NCI-H1105 treated with DMSO at 0.1 percent for 48 hours (cell line): ENCODE results near the gene NTN5.
A peak's percentile ranks its signal among the peaks of the same experiment; 100 is the strongest.
"Not testable (repeated sequence)": the region's sequence is repeated elsewhere in the genome, so short reads cannot be mapped to it uniquely, and the experiment has no call there.

Experiments
- DNase-seq: peaks from one replicate; lab custom pipeline; 2025; lab: John Stamatoyannopoulos, UW

NTN5 gene

DNA sequence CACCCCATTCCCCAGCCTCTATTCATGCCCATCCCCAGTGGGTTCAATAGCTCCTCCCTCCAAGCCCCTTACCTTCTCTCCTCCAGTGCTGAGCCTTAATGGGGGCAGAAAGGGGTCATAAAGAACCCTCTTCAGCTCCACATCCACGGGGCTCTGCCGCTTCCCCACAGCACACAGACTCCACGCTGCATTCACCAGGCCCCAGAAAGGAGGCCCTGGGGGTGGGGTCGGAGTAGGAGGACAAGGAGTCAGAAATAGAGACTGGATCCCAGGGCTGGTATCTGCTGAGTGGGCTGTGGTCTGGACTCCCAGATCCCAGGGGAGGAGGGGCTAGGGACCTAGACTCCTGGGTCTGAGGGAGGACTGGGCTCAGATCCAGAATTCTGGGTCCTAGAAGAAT is 28.5 kb downstream of the NTN5 start:
- DNase-seq = no peak

DNA sequence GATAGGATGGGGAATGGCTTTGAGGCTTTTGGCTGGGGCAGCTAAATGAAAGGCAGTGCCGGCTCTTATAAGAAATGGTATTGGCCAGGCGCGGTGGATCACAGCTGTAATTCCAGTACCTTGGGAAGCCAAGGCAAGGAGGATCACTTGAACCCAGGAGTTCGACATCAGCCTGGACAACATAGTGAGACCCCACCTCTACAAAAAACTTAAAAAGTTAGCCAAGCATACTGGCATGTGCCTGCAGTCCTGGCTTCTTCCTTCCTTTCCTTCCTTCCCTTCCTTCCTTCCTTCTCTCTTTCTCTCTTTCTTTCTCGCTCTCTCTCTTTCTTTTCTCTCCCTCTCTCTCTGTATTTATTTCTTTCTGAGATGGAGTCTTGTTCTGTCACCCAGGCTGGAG is 30.0 kb downstream of the NTN5 start:
- no peak for DNase-seq

DNA sequence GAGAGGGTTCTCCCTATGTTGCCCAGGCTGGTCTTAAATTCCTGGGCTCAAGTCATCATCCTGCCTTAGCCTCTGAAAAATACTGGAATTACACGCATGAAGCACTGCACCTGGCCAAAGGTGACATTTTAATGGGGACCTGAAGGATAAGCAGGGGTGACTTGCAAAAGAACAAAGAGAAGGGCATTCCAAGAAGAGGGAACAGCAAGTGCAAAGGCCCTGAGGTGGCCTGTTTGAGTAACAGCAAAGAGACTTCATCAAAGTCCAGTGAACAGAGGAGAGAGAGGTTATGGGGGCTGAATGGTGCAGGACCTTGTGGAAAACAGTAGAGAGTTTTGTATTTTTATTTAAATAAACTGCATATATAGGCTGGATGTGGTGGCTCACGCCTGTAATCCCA is 31.0 kb downstream of the NTN5 start:
- no peak for DNase-seq

DNA sequence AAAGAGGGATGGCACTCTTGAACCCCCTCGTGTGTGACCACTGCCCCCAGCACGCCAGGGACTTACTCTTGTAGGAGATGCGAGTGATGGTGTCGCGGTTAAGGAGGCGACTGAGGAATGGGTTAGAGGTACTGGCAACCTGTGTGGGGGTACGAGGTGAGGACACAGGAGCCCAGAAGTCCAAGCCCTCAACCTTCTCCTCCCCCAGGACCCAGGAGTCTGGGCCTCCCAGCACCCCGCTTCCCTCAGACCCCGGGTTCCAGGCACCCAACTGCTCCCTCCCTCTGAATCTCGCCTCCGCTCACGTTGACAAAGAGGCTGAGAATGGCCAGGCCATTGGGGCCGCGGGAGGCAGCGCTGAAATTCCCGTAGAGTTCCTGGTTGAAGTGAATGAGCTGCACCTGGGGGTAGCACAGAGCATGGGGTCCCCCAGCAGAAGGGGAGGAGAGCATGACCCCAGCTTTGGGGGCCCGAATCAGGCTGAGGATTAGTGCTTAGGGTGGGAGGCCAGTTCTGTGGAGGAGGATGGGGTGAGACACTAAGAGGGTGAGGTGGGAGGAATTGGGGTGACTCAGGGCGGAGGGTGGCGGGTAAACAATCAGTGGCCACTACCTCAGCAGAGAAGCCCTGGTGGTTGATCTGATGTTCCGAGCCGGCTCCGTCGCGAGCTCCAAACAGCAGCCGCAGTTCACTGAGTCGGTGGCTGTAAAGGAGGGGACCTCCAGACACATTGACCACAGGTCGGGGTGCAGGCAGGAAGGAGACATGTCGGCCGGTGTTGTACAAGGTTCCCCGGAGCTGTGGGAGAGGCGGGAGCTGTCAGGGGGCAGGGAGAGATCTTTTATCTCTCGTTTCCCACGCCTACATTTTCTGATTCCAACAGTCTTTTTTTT is 33.1 kb downstream of the NTN5 start:
- DNase-seq = no peak

DNA sequence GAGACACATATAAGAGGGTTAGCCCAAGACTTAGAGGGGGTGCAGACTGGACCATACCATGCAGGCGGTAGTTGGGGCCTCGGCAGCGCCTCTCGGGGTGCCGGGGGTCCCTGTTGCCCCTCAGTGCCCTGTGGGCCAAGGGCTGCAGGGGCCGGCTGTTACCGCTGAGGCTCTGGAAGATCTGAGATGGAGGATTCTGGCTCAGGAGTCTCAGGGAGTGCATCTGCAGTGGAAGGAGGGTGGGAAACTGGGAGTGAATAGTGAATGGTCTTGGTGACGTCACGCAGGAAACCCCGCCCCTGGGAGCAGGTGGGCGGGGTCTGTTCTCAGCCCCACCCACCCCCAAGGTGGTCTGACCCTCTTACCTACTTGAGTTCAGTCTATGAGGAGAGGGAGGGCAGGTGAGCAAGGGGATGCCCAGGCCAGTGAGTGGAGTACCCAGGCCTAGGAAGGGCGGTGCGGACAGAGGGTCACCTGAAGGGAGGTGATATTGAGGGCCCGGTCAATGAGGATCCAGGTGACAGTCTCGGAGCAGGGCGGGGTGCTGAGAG is 33.9 kb downstream of the NTN5 start:
- DNase-seq = no peak

DNA sequence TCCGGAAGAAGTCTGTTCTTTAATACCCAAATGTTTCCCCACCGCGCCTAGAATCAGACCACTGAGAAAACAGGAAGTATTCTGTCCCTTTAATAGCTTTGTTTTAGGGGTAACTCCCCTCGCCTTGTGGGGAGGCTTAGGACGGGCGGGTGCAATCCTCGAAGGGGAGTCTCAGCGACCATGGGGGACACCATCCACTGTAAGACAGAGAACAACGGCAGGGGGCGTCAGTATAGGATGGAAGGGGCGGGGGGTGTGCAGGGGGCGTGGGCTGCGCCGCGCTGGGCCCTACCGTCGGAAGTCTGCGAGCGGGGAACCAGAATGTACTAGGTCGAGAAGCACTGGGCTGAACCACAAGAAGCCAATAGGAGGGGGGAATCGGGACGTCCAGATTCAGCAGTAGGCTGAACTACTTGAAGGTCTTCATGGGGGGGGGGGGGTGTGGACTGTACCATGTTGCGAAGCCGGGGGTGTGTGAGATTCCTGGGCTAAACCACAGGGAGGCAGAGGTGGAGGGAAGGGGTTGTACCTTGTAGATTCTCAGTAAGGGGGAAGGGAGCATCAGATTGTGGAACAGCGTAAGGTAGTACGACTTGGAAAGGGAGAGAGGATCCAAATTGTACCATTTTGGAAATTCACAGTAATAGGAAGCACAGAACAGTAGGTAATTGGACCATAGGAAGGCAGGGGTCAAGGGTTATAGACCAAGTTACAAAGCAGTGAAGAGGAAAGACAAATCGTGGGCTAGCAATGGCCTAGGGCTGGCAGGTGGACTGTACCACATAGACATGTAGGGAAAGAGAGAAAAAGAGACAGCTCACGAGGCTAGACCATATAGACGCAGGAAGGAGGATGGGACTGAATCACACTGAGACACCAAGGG is 34.6 kb downstream of the NTN5 start:
- DNase-seq = peak; percentile 87

DNA sequence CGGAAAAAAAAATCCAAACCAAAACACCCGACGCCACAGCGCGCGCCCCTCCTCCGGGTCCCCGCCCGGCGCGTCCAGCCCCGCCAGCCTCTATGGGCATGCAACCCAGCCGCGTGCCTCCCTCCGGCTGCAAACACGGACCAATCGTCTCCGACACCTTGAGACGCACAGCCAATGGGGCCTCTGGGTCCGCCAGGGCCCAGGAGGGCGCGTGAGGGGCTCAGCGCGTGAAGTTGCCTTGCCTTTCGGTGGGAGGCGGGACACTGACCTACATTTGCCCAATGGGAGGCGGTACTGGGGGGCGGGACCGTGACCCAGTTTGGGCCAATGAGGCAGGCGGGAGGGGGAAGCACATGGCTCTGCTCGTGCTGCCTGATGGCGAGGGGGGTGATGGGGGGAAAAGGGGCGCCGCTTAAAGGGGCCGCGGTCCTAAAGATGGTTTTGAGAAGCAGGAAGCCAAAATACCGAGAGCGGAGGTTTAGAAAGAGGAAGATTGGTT is 35.3 kb downstream of the NTN5 start:
- peak; percentile 98 for DNase-seq

DNA sequence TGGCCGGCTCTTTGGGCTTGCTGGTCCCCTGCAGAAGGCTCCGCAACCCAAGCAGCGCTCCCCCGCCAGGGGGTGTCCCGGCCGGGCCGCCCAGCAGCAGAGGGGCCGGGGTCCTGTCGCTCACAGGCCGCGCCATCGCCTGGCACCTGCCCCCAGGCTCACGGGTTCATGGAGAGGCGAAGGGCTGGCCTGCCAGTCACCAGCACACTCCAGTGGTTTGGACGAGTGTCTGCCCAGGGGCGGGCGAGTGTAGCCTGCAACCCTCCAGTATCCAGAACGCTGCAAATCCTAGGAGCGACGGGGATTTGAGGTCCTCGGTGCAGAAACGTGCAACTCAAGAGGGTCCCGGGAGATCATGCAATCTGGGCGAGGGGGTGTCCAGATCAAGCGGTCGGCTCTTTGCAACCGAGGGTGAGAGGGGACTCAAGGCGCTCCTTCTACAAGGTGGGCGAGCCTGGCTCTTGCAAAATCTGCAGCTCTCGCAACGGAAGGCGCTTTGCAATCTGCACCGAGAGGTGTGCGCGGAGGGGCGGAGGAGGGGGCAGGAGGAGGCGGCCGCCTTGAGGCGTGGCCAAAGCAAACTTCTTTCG is 35.9 kb downstream of the NTN5 start, which contains the start of gene DBP:
DBP (minus strand) TSS at position 521 of the 590 bp plus-strand sequence; CDS start at position 136, 385 bp downstream.
- peak; percentile 19 for DNase-seq

DNA sequence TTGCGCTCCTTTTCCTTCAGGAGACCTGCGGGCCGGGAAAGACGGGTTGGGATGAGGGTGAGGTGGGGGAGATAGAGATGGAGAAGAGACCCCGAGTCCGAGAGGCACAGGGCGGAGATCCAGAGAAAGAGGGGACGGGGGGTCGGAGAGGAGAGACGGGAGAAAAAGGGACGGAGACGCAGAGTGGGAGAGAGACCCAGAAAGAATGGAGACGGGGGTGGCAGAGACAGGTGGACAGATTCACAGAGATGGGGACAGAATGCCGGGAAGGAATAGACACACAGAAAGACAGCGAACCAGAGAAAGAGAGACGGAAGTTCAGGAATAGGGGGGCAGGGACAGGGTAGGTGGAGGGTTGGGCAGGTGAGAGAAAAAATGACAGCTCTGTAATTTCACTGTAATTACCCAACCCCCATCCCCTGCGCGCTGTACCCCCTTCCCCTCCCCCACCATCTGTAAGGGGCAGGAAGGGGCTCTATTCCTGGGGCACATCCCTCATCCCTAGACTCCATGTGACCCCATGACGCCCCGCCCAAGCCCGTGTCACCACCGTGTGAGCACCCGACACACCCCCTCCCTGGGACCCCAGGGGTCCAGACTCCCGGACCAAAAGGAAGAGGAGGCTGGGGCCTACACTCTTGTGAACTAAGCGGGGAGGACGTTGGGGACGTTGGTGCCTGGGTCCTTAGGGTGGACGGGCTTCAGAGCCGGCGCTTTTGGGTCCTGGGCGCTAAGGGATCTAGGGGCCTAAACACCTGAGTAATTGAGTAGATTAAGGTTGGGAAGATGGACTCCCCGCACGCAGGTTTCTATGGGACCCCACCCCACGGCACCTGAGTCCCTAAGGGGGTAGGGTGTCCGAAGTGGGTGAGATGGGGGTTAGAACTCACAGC is 36.6 kb downstream of the NTN5 start:
- DNase-seq = no peak

DNA sequence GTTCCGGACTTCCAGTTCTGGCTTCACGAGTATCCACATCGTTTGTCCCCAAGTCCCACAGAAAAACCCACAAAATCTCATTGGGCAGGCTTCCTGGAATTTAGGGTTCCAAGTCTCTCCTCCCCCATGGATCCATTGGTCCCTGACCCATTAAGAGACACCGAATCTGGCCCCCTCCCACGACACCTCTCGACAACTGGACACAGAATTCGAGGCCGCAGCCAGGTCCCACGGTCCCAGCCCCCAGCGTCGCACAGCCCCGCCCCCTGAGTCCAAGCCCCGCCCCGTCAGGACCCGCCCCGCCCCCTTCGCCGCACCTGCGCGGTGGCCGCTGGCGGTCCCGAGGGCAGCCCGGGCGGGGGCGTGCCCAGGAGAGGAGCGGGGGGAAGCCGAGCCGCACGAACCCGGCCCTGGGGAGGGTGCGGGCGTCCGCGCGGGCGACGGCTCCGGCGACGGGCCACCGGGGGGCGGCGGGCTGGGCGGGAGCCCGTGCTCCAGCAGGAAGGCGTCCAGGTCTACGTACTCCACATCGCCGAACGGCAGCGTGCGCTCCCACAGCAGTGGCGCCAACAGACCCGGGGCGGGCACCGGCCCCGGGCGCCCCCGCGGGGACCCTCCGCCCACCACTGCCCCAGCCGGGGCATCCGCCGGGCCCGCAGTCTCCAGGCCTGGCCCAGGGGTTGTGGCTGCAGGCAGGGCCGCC is 37.4 kb downstream of the NTN5 start:
- DNase-seq = peak; percentile 42

DNA sequence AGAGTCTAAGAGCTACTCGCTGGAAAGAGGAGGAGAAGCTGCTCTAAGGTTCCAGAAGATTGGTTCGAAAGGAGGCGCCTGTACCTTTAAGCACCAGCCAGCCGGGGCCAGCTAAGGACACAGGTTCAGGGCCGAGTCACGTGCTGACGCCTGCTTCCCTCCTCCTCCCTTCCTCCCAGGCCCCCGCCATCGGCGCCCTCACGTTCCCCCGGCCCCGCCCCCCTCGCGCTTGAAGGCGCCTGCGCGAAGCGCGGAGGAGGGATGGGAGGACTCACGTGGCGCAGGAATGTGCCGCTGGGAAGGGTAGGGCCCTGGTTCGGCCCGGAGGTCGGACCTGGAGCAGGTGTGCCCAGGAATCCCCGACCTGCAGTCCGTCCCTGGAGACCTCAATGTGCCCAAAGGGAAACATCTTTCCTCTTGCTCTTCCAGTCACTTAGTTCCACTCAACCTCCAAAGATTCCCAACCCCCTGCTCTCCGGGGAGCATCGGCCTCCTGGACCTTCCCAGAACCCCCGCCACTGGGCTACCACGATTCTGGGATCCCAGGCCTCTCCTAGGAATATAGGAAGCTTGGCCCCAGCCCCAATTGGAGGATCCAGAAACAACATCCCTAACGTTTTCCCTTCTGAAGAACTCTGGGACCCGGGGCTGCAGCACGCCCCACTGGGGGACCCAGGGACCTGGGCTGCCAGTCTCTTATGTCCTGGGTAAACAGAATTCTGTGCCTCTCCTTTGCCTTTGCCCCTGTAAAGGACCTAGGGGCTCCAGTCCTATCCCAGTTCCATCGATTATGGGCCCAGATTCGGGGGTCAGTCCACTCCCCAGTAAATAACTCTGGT is 38.2 kb downstream of the NTN5 start:
- peak; percentile 92 for DNase-seq

DNA sequence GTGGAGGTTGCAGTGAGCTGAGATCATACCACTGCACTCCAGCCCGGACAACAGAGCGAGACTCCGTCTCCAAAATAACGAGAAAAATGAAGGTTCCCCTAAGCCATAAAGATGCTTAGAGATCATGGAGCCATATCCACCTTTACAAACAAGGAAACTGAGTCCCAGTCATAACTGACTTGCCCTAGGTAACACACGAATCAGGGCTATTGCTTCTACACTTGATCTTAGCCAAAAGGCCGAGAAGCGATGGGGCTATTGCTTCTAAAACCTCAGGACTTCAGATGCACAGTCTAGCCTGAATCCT is 38.8 kb downstream of the NTN5 start:
- no peak for DNase-seq

DNA sequence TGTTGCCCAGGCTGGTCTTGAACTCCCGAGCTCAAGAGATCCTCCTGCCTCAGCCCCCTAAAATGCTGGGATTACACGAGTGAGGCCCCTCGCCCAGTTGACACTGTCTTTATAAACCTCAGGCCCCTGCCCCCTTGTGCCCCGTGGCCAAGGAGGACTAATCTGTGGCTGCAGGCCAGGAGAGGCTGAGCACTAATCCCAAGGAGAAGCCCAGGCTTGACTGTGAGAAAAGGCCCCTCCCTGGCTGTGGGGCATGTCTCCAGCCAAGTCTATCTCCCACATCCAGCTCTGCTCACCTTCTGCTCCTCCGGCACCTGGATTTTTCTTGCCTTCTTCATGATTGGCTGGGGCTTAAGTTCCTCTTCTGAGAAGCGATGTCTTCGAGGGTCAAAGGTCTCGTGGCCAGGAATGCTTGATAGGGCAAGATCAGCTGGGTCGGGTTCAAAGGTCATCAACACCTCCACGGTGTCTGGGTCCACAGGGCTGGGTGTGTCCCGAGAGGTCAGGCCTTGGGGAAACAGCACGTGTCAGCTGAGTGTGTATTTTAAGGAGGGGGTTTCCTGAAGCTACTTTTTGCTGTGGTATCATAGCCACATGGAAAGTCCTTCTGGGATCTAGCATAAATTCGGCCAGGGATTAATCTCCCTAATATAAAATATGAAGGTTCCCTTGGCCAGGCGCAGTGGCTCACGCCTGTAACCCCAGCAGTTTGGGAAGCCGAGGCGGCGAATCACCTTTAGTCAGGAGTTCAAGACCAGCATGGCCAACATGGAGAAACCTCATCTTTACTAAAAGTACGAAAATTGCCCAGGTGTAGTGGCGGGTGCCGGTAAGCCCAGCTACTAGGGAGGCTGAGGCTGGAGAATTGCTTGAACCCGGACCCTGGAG is 39.4 kb downstream of the NTN5 start:
- no peak for DNase-seq

DNA sequence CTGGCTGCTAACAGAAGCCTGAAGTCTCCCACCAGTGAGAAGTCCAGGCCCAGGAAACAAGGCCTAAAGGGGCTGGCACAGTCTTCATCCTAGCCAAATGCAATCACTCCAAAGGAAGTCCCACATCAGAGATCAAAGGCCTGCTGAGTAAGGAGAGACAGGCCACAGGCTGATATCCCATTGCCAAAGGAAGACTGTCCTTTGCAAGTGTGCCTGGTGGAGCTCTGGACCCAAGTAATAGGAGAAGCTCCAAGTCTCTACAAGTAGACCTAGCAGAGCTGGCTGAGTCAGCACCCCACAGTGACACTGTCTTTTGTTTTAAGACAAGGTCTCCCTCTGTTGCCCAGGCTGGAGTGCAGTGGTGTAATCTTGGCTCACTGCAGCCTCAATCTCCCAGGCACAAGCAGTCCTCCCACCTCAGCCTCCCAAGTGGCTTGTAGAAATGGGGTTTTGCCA is 40.1 kb downstream of the NTN5 start:
- DNase-seq = no peak

DNA sequence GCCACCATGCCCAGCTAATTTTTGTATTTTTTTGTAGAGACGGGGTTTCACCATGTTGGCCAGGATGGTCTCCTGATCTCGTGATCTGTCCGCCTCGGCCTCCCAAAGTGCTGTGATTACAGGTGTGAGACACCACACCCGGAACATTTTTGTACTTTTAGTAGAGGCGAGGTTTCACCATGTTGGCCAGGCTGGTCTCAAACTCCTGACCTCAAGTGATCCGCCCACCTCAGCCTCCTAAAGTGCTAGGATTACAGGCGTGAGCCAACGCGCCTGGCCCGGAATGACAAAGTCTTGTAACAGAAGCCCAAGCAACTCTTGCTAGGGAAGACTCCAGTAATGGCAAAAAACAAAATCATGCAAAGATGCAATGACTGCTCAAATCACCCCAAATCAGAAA is 40.5 kb downstream of the NTN5 start:
- not testable (repeated sequence) for DNase-seq

DNA sequence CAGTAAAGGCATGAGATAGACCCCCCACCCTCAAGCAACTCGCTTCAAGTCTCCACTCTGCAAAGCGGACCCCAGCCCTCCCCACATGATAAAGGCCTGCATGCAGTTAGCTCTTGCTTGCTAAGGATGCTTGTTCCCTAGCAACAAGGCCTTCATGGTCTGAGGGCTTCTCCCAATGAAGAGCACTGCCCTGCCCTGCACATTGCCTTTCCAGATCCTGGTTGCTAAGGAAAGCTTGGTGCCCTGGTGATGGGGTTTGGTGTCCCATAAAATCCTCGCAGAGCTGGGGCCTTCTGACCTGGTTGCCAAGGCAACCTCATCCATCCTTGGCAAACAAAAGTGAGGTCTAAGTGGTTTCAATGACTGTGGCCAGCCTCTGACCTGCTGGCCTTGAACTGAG is 41.6 kb downstream of the NTN5 start:
- peak; percentile 8 for DNase-seq

DNA sequence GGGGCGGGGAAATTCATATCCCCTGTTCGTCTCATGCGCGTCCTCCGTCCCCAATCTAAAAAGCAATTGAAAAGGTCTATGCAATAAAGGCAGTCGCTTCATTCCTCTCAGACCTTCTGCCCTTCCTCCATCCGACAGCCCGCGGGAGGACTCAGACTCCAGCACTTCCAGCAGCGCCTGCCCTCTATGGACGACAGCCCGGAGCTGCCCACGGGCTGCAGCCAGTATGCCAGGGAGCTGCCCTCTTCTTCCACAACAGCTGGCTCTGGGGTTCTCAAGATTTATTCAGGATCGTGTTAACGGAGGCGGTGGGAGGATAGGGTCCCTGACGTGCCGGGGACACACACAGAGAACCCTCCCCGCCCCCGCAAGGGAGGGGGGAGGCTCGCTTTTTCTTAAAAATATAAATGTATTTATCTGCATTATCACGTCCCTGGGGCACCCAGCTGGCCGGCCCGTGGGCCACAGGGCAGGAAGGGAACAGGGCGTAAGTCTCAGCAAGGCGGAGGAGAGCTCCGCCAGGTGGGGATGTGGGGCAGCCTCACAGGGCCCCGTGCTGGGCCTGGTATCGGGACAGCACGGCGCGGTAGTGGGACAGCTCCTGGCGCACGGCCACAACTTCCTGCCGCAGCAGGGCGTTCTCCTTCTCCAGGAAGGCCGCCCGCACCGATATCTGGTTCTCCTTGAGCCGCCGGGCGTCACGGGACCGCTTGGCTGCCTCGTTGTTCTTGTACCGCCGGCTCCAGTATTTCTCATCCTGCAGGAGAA is 42.3 kb downstream of the NTN5 start:
- peak; percentile 34 for DNase-seq
